Skin of body (tissue), 2 donors: Measurements from ENCODE around the gene KCNH1. TPM values are rescaled to one million over a fixed set of nuclear protein-coding genes. Genes with fewer than 3 reads are reported as not detected.

Source experiments
- DNase-seq: peaks from one replicate; lab custom pipeline; 2025; lab: John Stamatoyannopoulos, UW
- total RNA-seq: library from RNA; depleted of rRNA; stranded (reverse); fragments of >200 nt; gene quantifications from one replicate; pipeline ENCODE4 v1.2.3, GENCODE V29; 2014

KCNH1 gene
- total RNA-seq, 1 donor from 2014 or later: 0.59 TPM

- DNase-seq: no peak
Measured at GRCh38 chr1:210764536-210764935, 369.4 kb downstream of the KCNH1 start.

- DNase-seq: no peak
Measured at GRCh38 chr1:210758761-210759160, 375.2 kb downstream of the KCNH1 start.

- no peak for DNase-seq
Measured at GRCh38 chr1:210758261-210758660, 375.7 kb downstream of the KCNH1 start.

GRCh38 chr1:210757677-210758076, 376.3 kb downstream of the KCNH1 start:
- DNase-seq: no peak

- DNase-seq: no peak
Measured at GRCh38 chr1:210755991-210756659, 377.8 kb downstream of the KCNH1 start.

GRCh38 chr1:210754878-210755665, 378.9 kb downstream of the KCNH1 start:
- DNase-seq: peak; percentile 14

- DNase-seq: no peak
Measured at GRCh38 chr1:210751911-210752310, 382.0 kb downstream of the KCNH1 start.

GRCh38 chr1:210750468-210750867, 383.5 kb downstream of the KCNH1 start:
- no peak for DNase-seq

GRCh38 chr1:210748796-210749195, 385.2 kb downstream of the KCNH1 start:
- DNase-seq: no peak

- DNase-seq: no peak
Measured at GRCh38 chr1:210747890-210748289, 386.1 kb downstream of the KCNH1 start.

GRCh38 chr1:210747112-210747511, 386.8 kb downstream of the KCNH1 start:
- DNase-seq: no peak

GRCh38 chr1:210746024-210746731, 387.8 kb downstream of the KCNH1 start:
- no peak for DNase-seq

GRCh38 chr1:210743038-210743437, 390.9 kb downstream of the KCNH1 start:
- no peak for DNase-seq

GRCh38 chr1:210741564-210741963, 392.4 kb downstream of the KCNH1 start:
- no peak for DNase-seq

- DNase-seq: no peak
Measured at GRCh38 chr1:210739627-210740026, 394.3 kb downstream of the KCNH1 start.

GRCh38 chr1:210738256-210738655, 395.7 kb downstream of the KCNH1 start:
- DNase-seq: no peak

- no peak for DNase-seq
Measured at GRCh38 chr1:210736713-210737112, 397.2 kb downstream of the KCNH1 start.

GRCh38 chr1:210731597-210731996, 402.4 kb downstream of the KCNH1 start:
- no peak for DNase-seq

- DNase-seq: no peak
Measured at GRCh38 chr1:210731193-210731592, 402.8 kb downstream of the KCNH1 start.

- no peak for DNase-seq
Measured at GRCh38 chr1:210730023-210730422, 403.9 kb downstream of the KCNH1 start.

GRCh38 chr1:210728437-210729149, 405.4 kb downstream of the KCNH1 start:
- no peak for DNase-seq

GRCh38 chr1:210727709-210728108, 406.2 kb downstream of the KCNH1 start:
- DNase-seq: no peak
